ACC112 (cell line): ENCODE measurements around the gene FAP.

Experiments
- H2AFZ ChIP-seq: fragments of 200-600 bp; sonication (generic); one replicate; pipeline ENCODE4 v1.6.0; 2017; ENCODE audit warnings: antibody characterized with exemption, low read length; ENCODE audit not compliant: unreplicated experiment
- H3K27ac ChIP-seq: fragments of 200-600 bp; sonication (generic); 2 replicates; pipeline ENCODE4 v1.5.1; 2014; ENCODE audit warnings: low read depth, mild to moderate bottlenecking, antibody characterized with exemption, low read length, moderate library complexity
- H3K27me3 ChIP-seq: fragments of 200-600 bp; sonication (generic); 2 replicates; pipeline ENCODE4 v1.6.1; 2014; ENCODE audit warnings: mild to moderate bottlenecking, antibody characterized with exemption, low read length, moderate library complexity, mixed read lengths; ENCODE audit not compliant: insufficient read depth
- H3K36me3 ChIP-seq: fragments of 200-600 bp; sonication (generic); 2 replicates; pipeline ENCODE4 v1.6.1; 2016; ENCODE audit warnings: mild to moderate bottlenecking, antibody characterized with exemption, low read length, moderate library complexity, mixed read lengths; ENCODE audit not compliant: insufficient read depth
- H3K4me1 ChIP-seq: fragments of 200-600 bp; sonication (generic); one replicate; pipeline ENCODE4 v1.6.1; 2016; ENCODE audit warnings: low read length, mixed read lengths; ENCODE audit not compliant: insufficient read depth, unreplicated experiment, control insufficient read depth
- H3K4me3 ChIP-seq: fragments of 200-600 bp; sonication (generic); 2 replicates; pipeline ENCODE4 v1.5.1; 2014; ENCODE audit warnings: mild to moderate bottlenecking, low read depth, low read length
- H3K79me2 ChIP-seq: fragments of 200-600 bp; sonication (generic); one replicate; pipeline ENCODE4 v1.6.0; 2016; ENCODE audit warnings: low read length; ENCODE audit not compliant: control insufficient read depth, unreplicated experiment, insufficient read depth

Gene FAP

DNA sequence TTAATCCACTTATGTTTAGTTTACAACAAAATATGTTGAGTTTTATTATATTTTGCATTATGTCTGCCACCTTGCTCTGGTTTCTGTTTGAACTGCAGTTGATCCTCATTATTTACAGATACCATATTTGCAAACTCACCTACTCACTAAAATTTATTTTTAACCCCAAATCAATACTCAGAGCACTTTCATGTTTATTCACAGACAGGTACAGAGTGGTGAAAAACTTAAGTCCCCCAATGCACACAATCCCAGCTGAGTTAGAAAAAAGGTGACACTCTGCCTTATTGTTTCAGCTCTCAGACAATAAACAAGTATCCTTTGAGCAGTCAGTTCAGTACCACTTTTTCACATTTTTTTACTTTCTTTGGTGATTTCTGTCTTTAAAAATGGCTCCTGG is 104.9 kb downstream of the FAP start:
- no peaks in the 10 kb centered on the region for H3K79me2 ChIP-seq

DNA sequence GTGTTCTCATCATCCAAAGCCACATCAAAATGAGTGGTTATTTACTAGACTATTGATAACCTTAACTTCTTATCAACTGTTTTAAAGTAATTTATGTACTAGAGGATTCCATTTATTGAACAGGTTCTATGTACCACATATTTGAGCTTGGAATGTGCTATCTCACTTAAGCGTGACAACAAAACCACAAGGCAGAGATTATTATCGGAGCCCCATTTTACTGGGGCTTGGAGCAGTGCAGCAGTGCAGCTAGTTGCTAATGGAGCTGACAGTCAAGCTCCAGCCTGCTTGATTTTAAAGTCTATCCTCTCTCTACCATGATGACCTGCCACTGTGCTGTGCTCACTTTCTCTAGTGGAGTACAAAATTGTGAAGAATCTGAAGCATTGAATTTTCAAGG is 115.8 kb downstream of the FAP start:
- H3K4me3 ChIP-seq = no peak overlapping the region
- H3K79me2 ChIP-seq = no peaks in the 10 kb centered on the region
- H3K4me1 ChIP-seq = no peaks in the 10 kb centered on the region
- H2AFZ ChIP-seq = no peak overlapping the region
- no peaks in the 10 kb centered on the region for H3K36me3 ChIP-seq
- no peaks in the 10 kb centered on the region for H3K27me3 ChIP-seq
- no peak overlapping the region for H3K27ac ChIP-seq

More for the DNA sequence above, 104.9 kb downstream of the FAP start:
- no peaks in the 10 kb centered on the region for H3K27me3 ChIP-seq
- no peaks in the 10 kb centered on the region for H3K4me1 ChIP-seq
- H3K36me3 ChIP-seq = no peaks in the 10 kb centered on the region
- no peak overlapping the region for H3K27ac ChIP-seq
- no peak overlapping the region for H3K4me3 ChIP-seq
- no peak overlapping the region for H2AFZ ChIP-seq

GRCh38 chr2:162126527-162126926 is 116.7 kb downstream of the FAP start:
- no peak overlapping the region for H3K27ac ChIP-seq
- no peaks in the 10 kb centered on the region for H3K4me1 ChIP-seq
- no peak overlapping the region for H2AFZ ChIP-seq
- no peak overlapping the region for H3K4me3 ChIP-seq
- no peaks in the 10 kb centered on the region for H3K36me3 ChIP-seq
- H3K79me2 ChIP-seq = no peaks in the 10 kb centered on the region
- H3K27me3 ChIP-seq = no peaks in the 10 kb centered on the region

- H2AFZ ChIP-seq = no peak overlapping the region
- no peaks in the 10 kb centered on the region for H3K79me2 ChIP-seq
- H3K27ac ChIP-seq = no peak overlapping the region
These were observed 117.1 kb downstream of the FAP start for GRCh38 chr2:162126111-162126519.

DNA sequence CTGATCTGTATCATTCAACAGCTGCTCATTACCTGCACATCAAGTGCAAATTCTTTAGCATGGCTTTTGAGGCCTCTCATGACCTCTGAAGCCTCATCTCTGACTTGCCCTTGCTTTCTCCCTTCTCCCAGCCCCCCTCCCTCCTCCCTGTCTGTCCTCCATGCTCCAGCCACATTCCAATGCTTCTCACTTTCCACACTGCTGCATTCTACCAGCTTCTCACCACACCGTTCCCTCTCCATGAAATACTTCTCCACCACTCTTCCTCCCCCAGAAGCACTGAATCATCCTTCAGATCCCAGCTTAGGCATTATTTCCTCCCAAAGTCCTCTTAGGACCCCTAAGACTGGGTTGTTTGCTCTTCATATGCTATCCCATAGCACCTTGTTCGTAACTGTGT is 118.1 kb downstream of the FAP start:
- H3K4me3 ChIP-seq = no peak overlapping the region
- H3K36me3 ChIP-seq = no peaks in the 10 kb centered on the region
- no peaks in the 10 kb centered on the region for H3K4me1 ChIP-seq
- no peaks in the 10 kb centered on the region for H3K27me3 ChIP-seq
- H3K27ac ChIP-seq = no peak overlapping the region
- no peaks in the 10 kb centered on the region for H3K79me2 ChIP-seq
- no peak overlapping the region for H2AFZ ChIP-seq

More at GRCh38 chr2:162126111-162126519, 117.1 kb downstream of the FAP start:
- Histone ChIP-seq H3K27me3 (no peaks in the 10 kb centered on the region), H3K36me3 (no peaks in the 10 kb centered on the region), H3K4me1 (no peaks in the 10 kb centered on the region), H3K4me3 (no peak overlapping the region)

DNA sequence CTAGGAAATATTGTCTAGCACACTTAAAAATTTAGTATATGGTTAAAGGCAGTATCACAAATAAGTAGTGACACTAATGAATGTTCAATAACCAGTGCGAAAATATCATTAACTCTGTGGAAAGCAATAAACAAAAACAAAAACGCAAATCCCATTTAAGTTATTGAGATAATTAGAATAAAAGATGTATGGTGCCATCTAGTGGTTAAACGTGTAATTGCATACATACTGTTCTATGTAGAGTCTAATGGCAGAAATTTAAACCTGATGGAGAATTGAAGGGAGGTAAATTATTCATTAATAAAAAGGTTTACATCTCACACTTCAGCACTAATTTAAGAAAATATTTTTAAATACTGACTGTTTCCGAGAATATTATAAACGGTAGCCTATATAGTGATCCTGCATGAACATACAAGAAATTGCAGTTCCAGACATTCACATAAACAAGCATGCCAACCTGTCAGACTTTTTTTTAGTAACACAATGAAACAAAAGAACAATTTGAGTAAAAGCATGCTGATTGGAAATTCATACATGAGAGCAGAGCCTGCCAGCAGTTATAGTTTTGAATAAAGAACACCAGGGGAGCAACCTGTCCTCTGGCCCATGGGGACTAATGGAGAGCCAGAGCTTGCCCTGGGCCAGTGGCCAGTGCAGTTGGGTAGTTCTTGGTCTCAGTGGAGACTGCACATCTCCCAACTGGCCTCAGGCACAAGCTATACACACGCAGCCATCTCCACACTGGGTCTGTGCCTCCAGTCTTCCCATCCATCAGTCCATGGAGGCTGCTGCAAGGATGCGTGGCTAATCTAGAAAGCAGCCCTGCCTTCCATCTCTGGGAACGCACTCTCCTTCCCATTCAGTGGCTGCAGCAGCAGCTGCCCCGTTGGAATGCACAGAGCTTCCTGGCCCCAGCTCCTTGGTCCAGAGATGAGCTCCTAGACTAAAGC is 119.2 kb downstream of the FAP start:
- Histone ChIP-seq H3K27me3 (no peaks in the 10 kb centered on the region), H3K36me3 (no peaks in the 10 kb centered on the region), H2AFZ (no peak overlapping the region), H3K4me1 (peaks cover 4% of the 10 kb centered on the region), H3K4me3 (no peak overlapping the region), H3K79me2 (no peaks in the 10 kb centered on the region), H3K27ac (no peak overlapping the region)
